ENCODE results near the gene ANKRD53.
A peak's percentile ranks its signal among the peaks of the same experiment; 100 is the strongest.

Gene ANKRD53, protein sequence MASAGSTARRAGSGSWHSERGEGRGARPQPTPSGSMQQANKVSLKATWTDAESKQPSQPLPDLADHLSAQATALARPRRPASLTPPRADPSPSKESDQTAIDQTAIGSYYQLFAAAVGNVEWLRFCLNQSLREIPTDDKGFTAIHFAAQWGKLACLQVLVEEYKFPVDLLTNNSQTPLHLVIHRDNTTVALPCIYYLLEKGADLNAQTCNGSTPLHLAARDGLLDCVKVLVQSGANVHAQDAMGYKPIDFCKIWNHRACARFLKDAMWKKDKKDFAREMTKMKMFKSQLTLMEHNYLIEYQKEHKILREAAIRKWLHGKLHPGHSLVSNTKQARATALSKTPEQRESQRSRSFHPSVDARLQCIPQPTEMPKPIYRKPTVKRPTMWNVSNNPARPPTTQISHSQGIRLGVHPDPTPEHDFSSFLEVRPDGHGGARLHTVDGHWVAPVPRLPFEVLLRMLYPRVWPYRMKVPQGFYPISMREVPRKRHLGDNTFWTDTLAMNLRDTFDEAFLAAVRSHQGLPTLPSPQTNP

GRCh38 chr2:70978341-70979179, at the start of gene ANKRD53:
Gene ANKRD53, plus strand, starts transcription at chr2:70978630. Its CDS starts 16 bp downstream, at chr2:70978646.
- peak; percentile 23 to 52 for DNase-seq

DNA sequence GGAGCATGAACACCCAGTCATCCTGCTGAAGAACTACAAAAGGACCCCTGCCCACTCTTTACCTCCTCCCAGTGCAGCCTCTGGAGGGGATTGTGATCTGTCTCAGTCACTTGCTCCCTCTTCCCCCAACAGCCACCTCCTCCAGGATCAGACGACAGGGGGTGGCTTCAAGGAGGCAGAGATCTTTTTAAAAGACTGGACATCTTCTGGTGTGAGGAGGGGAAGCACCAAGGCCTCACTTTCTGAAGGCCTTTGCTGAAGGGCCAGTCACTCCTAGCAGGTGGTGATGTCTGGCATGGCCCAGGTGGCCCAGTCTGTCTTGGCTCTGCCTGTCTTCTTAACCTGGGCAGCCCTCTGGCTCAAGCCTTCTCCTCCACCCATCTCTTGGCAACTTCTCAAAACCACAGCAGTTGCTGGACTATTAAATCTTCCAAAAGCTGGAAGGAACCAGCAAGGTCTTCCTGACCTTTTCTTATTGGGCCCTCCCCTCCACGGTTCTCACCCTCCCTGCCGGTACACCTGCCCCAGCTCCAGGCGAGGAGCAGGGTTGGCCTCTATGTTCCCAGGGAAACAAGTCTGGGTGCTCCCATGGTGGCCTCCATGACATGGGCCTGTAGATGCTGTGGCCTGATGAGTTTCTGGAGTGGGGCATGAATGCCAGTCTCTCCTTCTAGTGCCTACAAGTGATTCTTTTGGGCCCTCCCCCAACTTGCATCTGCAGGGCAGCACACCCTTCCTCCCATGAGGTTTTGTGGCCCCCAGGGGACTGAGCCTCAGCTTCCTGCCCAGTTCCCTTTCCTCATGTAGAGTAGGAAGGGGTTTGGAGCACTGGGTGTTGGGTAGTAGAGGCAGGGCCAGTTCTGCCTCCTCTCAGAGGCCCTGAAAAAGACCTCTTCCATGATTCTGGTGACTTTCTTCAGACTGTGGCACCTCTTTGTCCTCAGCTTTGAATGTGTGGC, 47.8 kb upstream of the ANKRD53 start:
- no peak for DNase-seq

GRCh38 chr2:70931376-70932000, 46.9 kb upstream of the ANKRD53 start:
- no peak for DNase-seq

- DNase-seq: no peak
Observed at GRCh38 chr2:70932631-70933230, 45.7 kb upstream of the ANKRD53 start.

- no peak for DNase-seq
Observed at GRCh38 chr2:70934981-70935380, 43.4 kb upstream of the ANKRD53 start.

DNA sequence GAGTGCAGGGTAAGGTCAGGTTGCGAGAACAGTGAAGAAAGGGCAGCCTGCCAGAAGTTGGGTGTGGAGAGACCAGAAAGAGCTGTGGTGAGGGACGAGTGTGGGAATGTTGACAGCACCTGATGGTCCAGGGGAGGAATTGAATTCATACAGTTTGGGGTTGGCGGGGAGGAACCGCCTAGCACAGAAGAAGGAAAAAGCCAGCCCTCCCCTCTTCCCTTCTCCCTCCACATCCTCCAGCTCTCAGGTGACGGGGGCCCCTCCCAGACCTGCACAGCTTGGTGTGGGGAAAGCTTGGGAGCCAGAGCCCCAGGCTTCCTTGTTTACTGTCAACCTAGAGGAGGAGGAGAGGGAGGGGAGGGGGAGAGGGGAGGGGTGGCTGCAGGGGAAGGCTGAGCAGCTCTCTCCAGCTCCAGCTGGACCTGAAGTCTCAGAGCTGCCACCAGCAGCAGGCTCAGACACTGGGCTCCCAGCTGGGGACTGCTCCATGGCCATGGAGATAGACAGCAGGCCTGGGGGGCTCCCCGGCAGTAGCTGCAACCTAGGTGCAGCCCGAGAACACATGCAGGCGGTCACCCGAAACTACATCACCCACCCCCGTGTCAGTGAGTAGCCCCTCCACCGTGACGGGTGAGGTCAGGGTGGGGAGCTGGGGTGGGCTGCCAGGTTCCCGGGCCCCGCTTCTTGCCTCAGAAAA, 42.8 kb upstream of the ANKRD53 start, which contains the start of gene ATP6V1B1:
ATP6V1B1 (plus strand) TSS at position 433 of the 697 bp plus-strand sequence; CDS start at position 488, 55 bp downstream.
- no peak for DNase-seq

DNA sequence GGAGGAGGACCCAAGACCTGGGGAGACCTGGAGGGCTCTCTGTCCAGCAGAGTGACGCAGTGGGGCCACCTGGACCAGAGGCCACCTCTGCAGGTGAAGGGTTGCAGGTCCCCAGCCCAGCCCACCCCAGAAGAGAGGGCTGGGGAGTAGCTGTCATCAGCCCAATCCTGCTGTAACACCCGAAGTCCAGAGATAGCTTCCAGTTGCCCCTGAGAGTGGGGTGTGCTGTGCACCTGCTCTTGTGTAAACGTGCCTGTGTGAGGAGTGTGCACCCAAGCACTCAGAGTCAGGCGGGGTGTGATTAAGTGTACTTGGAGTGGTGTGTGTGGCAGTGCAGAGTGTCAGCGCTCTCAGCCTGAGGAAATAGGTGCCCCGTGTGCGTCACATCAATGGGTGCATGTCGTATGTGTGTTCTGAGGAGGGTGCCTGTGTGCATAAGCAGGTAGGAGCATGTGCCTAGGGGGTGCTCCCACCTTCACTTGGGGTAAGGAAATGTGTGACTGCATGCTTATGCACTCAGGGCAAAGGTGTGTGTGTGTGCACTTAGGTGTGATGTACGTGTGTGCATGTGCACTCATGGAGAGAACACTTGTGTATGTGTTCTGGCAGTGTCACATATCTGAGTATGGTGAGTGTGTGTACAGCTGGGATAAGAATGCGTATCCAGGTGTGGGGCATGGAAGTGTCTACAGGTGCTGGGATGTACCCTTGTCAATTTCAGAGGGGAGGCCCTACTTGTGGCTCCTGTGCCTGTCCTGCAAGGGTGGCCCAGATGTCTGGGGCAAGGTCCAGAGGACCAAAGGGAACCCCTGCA, 42.1 kb upstream of the ANKRD53 start:
- no peak for DNase-seq

DNA sequence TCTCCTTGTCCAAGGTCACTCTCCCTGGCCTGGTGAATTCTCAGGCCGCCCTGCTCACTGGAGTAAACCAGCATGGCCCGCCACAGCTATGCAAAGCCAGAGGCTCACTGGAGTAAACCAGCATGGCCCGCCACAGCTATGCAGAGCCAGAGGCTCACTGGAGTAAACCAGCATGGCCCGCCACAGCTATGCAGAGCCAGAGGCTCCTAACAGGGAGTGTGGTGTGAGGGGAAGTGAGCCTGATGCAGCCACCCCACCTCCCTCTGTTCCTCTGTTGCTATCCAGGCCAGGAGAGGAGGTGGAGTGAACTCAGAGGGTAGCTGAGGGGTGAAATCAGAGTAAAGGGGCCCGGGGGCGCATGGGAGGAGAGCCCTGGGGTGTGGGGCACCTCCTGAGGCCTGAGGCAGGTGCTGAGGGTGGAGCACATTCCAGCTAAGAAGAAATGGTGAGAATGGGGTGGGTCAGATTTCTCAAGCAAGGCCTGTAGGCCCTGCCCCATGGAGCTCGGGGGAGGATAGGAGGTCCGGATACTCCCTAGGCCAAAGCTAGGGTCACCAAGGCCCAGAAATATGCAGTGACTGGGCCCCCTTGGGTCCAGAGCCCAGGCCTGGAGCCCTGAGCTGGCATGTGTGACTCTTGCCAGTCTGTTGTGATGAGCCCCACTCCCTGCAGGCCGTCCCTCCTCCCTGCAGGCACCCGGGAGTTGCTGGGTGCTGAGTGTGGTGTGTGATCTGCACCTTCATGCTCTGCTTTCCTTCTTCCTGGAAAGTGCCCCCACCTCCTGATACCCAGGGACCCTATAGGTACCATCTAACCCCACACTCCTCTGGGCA, 41.2 kb upstream of the ANKRD53 start:
- no peak for DNase-seq

GRCh38 chr2:70937866-70938585, 40.4 kb upstream of the ANKRD53 start:
- DNase-seq: no peak

DNA sequence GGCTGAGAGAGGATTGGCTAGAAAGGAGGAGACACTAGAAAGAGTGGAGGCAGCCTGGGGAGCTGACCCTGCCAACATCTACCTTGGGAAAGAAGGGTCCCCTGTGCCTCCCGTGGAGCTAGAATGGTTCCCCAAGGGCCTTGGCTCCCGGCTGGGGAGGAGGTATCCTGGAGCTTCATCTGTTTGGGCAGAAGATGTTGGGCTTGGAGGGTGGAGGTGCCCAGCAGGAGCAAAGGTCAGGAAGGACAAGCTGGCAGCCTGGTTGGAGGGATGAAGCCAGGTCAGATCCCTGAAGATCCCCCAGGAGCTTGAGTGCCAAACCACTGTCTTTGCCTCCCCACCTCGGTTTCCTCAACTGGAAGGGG, 39.9 kb upstream of the ANKRD53 start:
- DNase-seq: no peak

DNA sequence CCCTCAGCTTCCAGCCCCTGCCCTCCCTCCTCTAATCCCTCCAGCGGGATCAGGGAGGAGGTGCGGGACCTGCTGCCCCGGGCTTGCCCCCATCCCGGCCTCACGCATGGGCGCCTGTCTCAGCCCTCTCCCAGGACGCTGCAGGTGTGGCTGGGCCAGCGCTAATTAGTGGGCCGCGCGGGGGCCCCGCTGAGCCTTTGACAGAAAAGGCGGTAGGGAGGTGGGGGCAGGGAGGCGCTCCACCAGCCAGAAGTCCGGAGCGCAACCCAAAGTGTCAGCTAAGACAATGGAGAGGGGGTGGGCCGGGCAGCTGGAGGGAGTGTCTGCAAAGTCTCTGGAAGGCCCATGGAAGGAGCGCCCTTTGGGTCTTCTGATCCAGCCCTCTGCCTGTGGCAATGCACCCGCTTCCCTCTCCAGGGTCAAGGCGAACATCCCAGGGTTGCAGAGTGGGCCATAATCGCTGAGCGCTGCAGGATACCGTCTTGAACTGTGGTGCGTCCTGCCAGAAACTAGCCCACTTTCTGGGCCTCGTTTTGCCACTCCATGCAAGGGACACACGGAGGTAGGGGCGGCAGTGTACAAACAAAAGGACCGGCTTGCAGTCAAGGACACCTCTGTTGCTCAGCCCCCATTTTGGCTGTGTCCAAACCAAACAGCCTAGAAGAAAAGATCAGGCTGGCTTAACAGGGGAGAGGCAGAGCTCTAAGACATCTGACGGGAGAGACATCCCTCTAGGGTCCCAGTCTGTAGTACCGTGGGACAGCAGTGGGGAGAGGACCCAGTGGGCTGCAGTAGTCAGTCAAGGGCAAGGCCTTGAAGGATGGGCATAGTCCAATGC, 39.2 kb upstream of the ANKRD53 start:
- DNase-seq: no peak

DNA sequence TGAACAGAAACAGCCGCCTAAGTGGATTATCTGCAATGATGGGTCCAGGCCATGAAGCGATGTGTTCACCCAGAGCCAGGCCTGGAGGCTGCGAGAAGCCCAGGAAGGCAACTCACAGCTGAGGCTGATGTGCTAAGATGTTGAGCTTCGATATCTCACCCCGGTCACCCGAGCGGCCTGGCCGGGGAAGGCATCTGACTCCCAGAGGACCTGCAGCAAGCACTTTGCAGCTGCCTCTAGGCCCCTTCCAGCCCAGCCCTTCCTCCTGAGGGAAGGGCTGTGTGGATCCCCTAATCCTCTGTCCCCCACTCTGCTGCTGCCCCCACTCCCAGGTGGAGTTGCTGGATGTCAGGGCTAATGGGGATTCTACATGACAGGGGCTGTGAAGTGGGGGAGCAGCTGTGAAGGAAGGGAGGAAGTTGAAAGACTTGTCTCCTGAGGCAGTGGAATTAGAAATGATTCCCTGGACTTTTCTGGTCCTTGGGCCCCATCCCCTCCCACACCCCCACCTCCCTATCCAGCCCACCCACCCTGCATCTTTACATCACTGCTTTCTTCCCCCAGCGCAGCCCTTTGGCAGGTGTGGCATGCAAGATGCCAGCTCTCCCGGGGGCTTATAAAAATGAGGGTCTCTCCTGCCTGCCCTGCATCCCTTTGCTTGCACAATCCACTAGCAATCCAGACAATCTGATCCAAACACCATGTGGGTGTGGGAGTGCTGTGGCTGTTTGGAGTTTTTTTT, 38.4 kb upstream of the ANKRD53 start:
- DNase-seq: no peak

- no peak for DNase-seq
Observed at GRCh38 chr2:70941186-70941585, 37.2 kb upstream of the ANKRD53 start.

DNA sequence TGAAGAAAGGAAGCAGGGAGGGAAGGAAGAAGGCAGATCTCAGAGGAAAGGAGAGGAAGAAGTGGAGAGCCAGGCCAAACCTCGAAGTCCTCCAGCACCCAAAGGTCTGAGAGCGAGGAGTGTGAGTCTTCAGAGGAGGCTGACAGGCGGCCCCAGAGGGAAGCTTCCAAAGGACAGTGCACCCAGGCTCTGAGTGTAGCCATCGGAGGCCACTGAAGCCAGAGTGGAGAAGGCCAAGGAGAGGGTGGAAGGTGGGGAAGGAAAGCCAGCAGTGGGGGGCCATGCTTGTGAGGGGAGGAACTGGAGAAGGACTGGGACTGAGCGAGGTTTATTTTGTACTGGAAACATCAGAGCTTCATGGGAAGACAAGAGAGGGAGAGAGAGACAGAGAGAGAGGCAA, 36.7 kb upstream of the ANKRD53 start:
- DNase-seq: no peak

DNA sequence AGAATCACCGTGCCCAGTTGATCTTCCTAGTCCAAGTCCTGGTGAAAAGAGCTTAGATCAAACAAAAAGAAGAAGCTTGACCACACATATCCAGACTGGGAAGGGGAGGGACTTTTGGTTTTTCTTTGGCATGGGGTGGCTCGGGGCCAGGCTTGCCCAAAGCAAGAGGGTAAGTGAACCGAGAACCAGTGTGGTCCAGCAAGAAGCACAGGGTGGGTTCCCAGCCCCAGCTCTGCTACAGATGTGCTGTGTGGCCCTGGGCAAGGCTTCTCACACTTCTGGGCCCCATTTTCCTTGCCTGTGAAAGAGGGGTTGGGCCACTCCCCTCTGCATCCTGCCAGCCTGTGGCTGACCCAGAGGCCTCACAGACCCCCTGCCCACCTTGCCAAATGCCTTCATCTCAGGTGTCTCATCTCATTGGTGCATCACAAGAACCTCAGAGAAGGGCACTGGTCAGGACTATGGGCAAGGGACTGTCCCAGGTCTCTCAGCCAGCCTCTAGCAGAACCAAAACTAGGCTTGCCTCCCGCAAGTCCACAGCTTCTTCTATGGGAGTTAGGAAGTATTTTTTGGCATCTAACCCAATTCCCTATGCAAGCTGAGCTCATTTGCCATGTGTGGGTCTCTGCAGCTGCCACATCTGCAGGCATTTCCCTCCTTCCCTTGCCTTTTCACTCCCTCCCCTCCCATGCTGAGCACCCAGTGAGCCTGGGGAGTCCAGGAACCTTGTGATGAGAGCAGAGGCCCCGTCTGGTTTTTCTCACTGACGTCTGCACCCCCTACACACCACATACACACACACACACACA, 35.8 kb upstream of the ANKRD53 start:
- DNase-seq: no peak
